ENCODE data around the gene ADGRD1. TPM values are rescaled to one million over a fixed set of nuclear protein-coding genes. Genes with fewer than 3 reads are reported as not detected.

ADGRD1 gene
- total RNA-seq, 6 experiments from 2014 or later = not detected

GRCh38 chr12:131076296-131076695 is 122.6 kb downstream of the ADGRD1 start:
- H3K36me3 Mint-ChIP-seq (ENCODE audit: low read depth) = no peaks in the 10 kb centered on the region
- no peaks in the 10 kb centered on the region for H3K27me3 Mint-ChIP-seq (ENCODE audit: insufficient read depth)
- H3K9me3 Mint-ChIP-seq = peaks cover 40% of the 10 kb centered on the region
- no peak for TF ChIP-seq CTCF (IDR thresholded peaks at IDR 0.05)
- no peak for DNase-seq
- no peaks in the 10 kb centered on the region for H3K4me1 Mint-ChIP-seq (ENCODE audit: low read depth)
- no peak overlapping the region for H3K4me3 Mint-ChIP-seq
- no peak overlapping the region for H3K27ac Mint-ChIP-seq

GRCh38 chr12:131076791-131077747 is 123.4 kb downstream of the ADGRD1 start:
- Mint-ChIP-seq H3K36me3 (ENCODE audit: low read depth) (no peaks in the 10 kb centered on the region), H3K27ac (no peak overlapping the region), H3K27me3 (ENCODE audit: insufficient read depth) (no peaks in the 10 kb centered on the region), H3K4me3 (no peak overlapping the region), H3K4me1 (ENCODE audit: low read depth) (no peaks in the 10 kb centered on the region), H3K9me3 (peaks cover 38% of the 10 kb centered on the region)
- DNase-seq = no peak
- TF ChIP-seq CTCF (IDR thresholded peaks at IDR 0.05) = no peak

GRCh38 chr12:131077931-131078391 is 124.3 kb downstream of the ADGRD1 start:
- H3K36me3 Mint-ChIP-seq (ENCODE audit: low read depth) = no peaks in the 10 kb centered on the region
- no peaks in the 10 kb centered on the region for H3K27me3 Mint-ChIP-seq (ENCODE audit: insufficient read depth)
- no peak overlapping the region for H3K27ac Mint-ChIP-seq
- no peak overlapping the region for H3K4me3 Mint-ChIP-seq
- no peak for TF ChIP-seq CTCF (IDR thresholded peaks at IDR 0.05)
- H3K9me3 Mint-ChIP-seq = peaks cover 33% of the 10 kb centered on the region
- no peak for DNase-seq
- H3K4me1 Mint-ChIP-seq (ENCODE audit: low read depth) = no peaks in the 10 kb centered on the region

- Mint-ChIP-seq H3K27me3 (ENCODE audit: insufficient read depth) (peaks cover 2% of the 10 kb centered on the region; the same call in 1 of the 2 replicates), H3K27ac (no peak overlapping the region), H3K9me3 (peaks cover 41% of the 10 kb centered on the region), H3K36me3 (ENCODE audit: low read depth) (peaks cover 5% of the 10 kb centered on the region; the same call in 1 of the 2 replicates), H3K4me1 (ENCODE audit: low read depth) (no peaks in the 10 kb centered on the region), H3K4me3 (no peak overlapping the region)
- TF ChIP-seq CTCF (IDR thresholded peaks at IDR 0.05) = no peak
- no peak for DNase-seq
Observed at GRCh38 chr12:131082290-131083194, 128.8 kb downstream of the ADGRD1 start.

GRCh38 chr12:131084341-131085011 is 130.8 kb downstream of the ADGRD1 start:
- H3K27ac Mint-ChIP-seq = no peak overlapping the region
- no peak overlapping the region for H3K4me3 Mint-ChIP-seq
- H3K4me1 Mint-ChIP-seq (ENCODE audit: low read depth) = no peaks in the 10 kb centered on the region

More at GRCh38 chr12:131084341-131085011, 130.8 kb downstream of the ADGRD1 start:
- DNase-seq = no peak
- TF ChIP-seq CTCF (IDR thresholded peaks at IDR 0.05) = no peak
- Mint-ChIP-seq H3K36me3 (ENCODE audit: low read depth) (peaks cover 5% of the 10 kb centered on the region; the same call in 1 of the 2 replicates), H3K27me3 (ENCODE audit: insufficient read depth) (peaks cover 2% of the 10 kb centered on the region; the same call in 1 of the 2 replicates), H3K9me3 (peaks cover 44% of the 10 kb centered on the region)
